Trophoblast cell (in vitro differentiated cells and primary cell): Measurements from ENCODE around the gene CXCL5.

ENCODE experiments used
- DNase-seq, 2 donors: peaks; one replicate each; pipeline ENCODE4 v3.0.0-alpha.2; 2016
- H2AFZ ChIP-seq: 2 replicates; pipeline ENCODE4 v1.6.1; 2013; ENCODE audit warnings: low read length, moderate library complexity, mild to moderate bottlenecking; ENCODE audit not compliant: insufficient read depth, poor library complexity
- H2AK5ac ChIP-seq: 2 replicates; pipeline ENCODE4 v1.6.1; 2013; ENCODE audit warnings: mild to moderate bottlenecking, low read length
- H2BK120ac ChIP-seq: 2 replicates; pipeline ENCODE4 v1.6.1; 2013; ENCODE audit warnings: low read length, mild to moderate bottlenecking, moderate library complexity; ENCODE audit not compliant: insufficient read depth, poor library complexity
- H2BK12ac ChIP-seq: 2 replicates; pipeline ENCODE4 v1.6.1; 2013; ENCODE audit warnings: mild to moderate bottlenecking, low read length, moderate library complexity
- H2BK5ac ChIP-seq: 2 replicates; pipeline ENCODE4 v1.6.1; 2013; ENCODE audit warnings: low read length, low read depth, moderate library complexity, mild to moderate bottlenecking; ENCODE audit not compliant: poor library complexity
- H3K14ac ChIP-seq: 2 replicates; pipeline ENCODE4 v1.6.1; 2013; ENCODE audit warnings: mild to moderate bottlenecking, low read length
- H3K18ac ChIP-seq: 2 replicates; pipeline ENCODE4 v1.6.1; 2013; ENCODE audit warnings: mild to moderate bottlenecking, low read length
- H3K23ac ChIP-seq: 2 replicates; pipeline ENCODE4 v1.6.1; 2013; ENCODE audit warnings: low read length
- H3K27ac ChIP-seq: 2 replicates; pipeline ENCODE4 v1.5.1; 2013; ENCODE audit warnings: low read depth, mild to moderate bottlenecking, inconsistent platforms, low read length, moderate library complexity
- H3K27me3 ChIP-seq: 2 replicates; pipeline ENCODE4 v1.6.1; 2013; ENCODE audit warnings: inconsistent platforms, mild to moderate bottlenecking, low read length, moderate library complexity; ENCODE audit not compliant: insufficient read depth
- H3K36me3 ChIP-seq, 2 experiments: 1 replicate in 1 of 2; 2 replicates in 1 of 2; pipeline ENCODE4 v1.6.1; 2013; ENCODE audit warnings: low read length in 2 of 2, mild to moderate bottlenecking in 2 of 2, moderate library complexity in 1 of 2; ENCODE audit not compliant: insufficient read depth in 2 of 2, control insufficient read depth in 1 of 2
- H3K4ac ChIP-seq: 2 replicates; pipeline ENCODE4 v1.6.1; 2013; ENCODE audit warnings: low read depth, mild to moderate bottlenecking, low read length, moderate library complexity
- H3K4me1 ChIP-seq, 2 experiments: 1 replicate in 1 of 2; 2 replicates in 1 of 2; pipeline ENCODE4 v1.6.1; 2013; ENCODE audit warnings: low read length in 2 of 2, mild to moderate bottlenecking in 2 of 2, moderate library complexity in 1 of 2; ENCODE audit not compliant: insufficient read depth in 2 of 2, control insufficient read depth in 1 of 2
- H3K4me2 ChIP-seq: 2 replicates; pipeline ENCODE4 v1.6.1; 2013; ENCODE audit warnings: inconsistent platforms, mild to moderate bottlenecking, low read length, moderate library complexity
- H3K4me3 ChIP-seq: 2 replicates; pipeline ENCODE4 v1.5.1; 2013; ENCODE audit warnings: mild to moderate bottlenecking, low read depth, low read length, inconsistent platforms
- H3K79me1 ChIP-seq: one replicate; pipeline ENCODE4 v1.6.1; 2013; ENCODE audit warnings: low read length
- H3K79me2 ChIP-seq: 2 replicates; pipeline ENCODE4 v1.6.1; 2013; ENCODE audit warnings: low read length, mild to moderate bottlenecking; ENCODE audit not compliant: control insufficient read depth, insufficient read depth, poor library complexity
- H3K9ac ChIP-seq: 2 replicates; pipeline ENCODE4 v1.6.1; 2013; ENCODE audit warnings: mild to moderate bottlenecking, low read length
- H3K9me3 ChIP-seq: 2 replicates; pipeline ENCODE4 v1.6.1; 2013; ENCODE audit warnings: low read depth, mild to moderate bottlenecking, control low read depth, inconsistent platforms, low read length; ENCODE audit not compliant: insufficient read depth
- H4K12ac ChIP-seq: 2 replicates; pipeline ENCODE4 v1.6.1; 2013; ENCODE audit warnings: low read depth, mild to moderate bottlenecking, low read length, moderate library complexity
- H4K8ac ChIP-seq: 2 replicates; pipeline ENCODE4 v1.6.1; 2013; ENCODE audit warnings: low read depth, mild to moderate bottlenecking, low read length, moderate library complexity
- H4K91ac ChIP-seq: one replicate; pipeline ENCODE4 v1.6.1; 2013; ENCODE audit warnings: low read depth, mild to moderate bottlenecking, low read length, moderate library complexity
- WGBS: extraction: QIAGEN DNeasy Blood & Tissue Kit; methylation state at CpG from one replicate; pipeline ENCODE4 v1.1.7; 2013; ENCODE audit warnings: missing lambda C conversion rate; ENCODE audit not compliant: insufficient read length, insufficient coverage; ENCODE audit errors: extremely low coverage; 5-methylcytosine and 5-hydroxymethylcytosine counted together

CXCL5 gene

DNA sequence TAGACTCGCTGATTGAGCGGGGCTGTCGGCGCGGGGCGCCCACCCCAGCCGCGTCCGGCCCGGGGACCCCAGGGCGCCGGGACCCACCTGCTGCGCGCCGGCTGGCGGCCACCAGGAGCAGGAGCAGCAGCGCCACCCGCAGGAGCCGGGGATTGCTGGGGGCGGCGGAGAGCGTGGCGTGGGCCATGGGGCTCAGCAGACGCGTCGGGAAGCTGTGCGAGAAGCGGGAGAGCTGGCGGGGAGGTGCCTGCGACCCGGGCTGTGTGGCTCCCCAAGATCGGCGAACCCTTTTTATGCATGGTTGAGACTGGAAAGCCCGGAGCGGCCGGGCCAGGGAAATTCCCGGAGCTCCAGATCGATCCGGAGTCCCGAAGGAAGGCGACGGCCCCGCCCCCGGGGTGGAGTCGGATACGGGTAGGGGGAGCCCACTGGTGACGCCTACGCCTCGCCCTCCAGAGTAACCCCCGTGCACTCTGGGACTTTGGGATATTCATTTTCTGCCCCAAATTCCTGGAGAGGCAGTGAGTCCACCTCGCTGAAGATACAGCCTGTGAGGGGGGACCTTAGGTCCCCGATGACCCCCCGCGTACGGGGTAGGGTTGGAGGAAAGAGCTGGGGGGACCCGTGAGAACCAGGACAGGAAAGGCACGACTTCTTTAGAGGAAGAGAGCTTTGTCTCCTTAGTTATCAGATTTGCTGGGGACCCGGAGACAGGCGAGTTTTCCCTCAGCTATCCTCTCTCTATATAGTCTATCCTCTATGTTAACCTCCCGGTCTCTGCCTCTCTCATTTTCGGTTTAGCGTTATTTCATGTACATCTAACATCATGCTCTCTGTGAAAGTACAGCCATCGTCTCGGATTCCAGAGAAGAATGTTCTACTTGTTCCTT, 40.2 kb upstream of the CXCL5 start, which contains the start of gene CXCL3:
CXCL3 (minus strand) TSS at position 265 of the 890 bp plus-strand sequence; CDS start at position 187, 78 bp downstream.
- no peaks in the 10 kb centered on the region for H3K9me3 ChIP-seq
- peak within 1 kb of the TSS; percentile 44 for H3K4ac ChIP-seq
- H3K36me3 ChIP-seq, result no peaks in the 10 kb centered on the region
- peak within 1 kb of the TSS; percentile 92 for H2AFZ ChIP-seq
- peak within 1 kb of the TSS; percentile 82 for H4K12ac ChIP-seq
- H3K14ac ChIP-seq, result peak within 1 kb of the TSS; percentile 69
- H3K4me2 ChIP-seq, result peak within 1 kb of the TSS; percentile 98
- H3K27me3 ChIP-seq, result no peaks in the 10 kb centered on the region
- H3K18ac ChIP-seq, result peak within 1 kb of the TSS; percentile 64
- H2BK120ac ChIP-seq, result peak within 1 kb of the TSS; percentile 77
- H2BK5ac ChIP-seq, result peak within 1 kb of the TSS; percentile 82
- no peak within 1 kb of the TSS for H3K27ac ChIP-seq
- H3K9ac ChIP-seq, result peak within 1 kb of the TSS; percentile 83
- H3K4me1 ChIP-seq, result peaks cover 0 to 3% of the 10 kb centered on the region in 2 experiments
- peak within 1 kb of the TSS; percentile 81 for H4K91ac ChIP-seq
- no peak within 1 kb of the TSS for H3K23ac ChIP-seq
- H2BK12ac ChIP-seq, result peak within 1 kb of the TSS; percentile 62
- H4K8ac ChIP-seq, result peak within 1 kb of the TSS; percentile 85
- peak within 1 kb of the TSS; percentile 92 for H3K4me3 ChIP-seq
- no peak within 1 kb of the TSS for H2AK5ac ChIP-seq
- H3K79me1 ChIP-seq, result peaks cover 2% of the 10 kb centered on the region
- DNase-seq, result peak; percentile 27 to 64
- no peaks in the 10 kb centered on the region for H3K79me2 ChIP-seq
- no CpG with 5 or more reads among the region's 64 CpGs for WGBS

DNA sequence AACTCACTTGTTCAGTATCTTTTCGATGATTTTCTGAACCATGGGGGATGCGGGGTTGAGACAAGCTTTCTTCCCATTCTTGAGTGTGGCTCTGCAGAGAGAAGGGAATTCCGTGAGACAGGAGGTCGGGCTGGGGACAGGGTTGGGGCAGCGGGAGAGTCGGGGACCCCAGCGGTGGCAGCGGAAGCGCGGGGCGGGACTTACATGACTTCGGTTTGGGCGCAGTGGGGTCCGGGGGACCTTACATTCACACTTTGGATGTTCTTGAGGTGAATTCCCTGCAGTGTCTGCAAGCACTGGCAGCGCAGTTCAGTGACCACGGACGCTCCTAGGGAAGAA, 39.6 kb upstream of the CXCL5 start:
- Histone ChIP-seq H2BK12ac (no peak overlapping the region), H2BK5ac (no peak overlapping the region), H4K12ac (no peak overlapping the region), H2AK5ac (no peak overlapping the region), H3K23ac (no peak overlapping the region), H2AFZ (peak overlapping the region; percentile 15), H3K14ac (no peak overlapping the region), H3K4me1 (peaks cover 0 to 3% of the 10 kb centered on the region in 2 experiments), H3K18ac (no peak overlapping the region), H2BK120ac (no peak overlapping the region), H3K4me3 (peak overlapping the region; percentile 92), H3K36me3 (no peaks in the 10 kb centered on the region), H4K8ac (no peak overlapping the region), H3K9ac (no peak overlapping the region), H3K79me1 (peaks cover 2% of the 10 kb centered on the region), H3K9me3 (no peaks in the 10 kb centered on the region), H3K27ac (no peak overlapping the region), H3K79me2 (no peaks in the 10 kb centered on the region), H3K27me3 (no peaks in the 10 kb centered on the region), H3K4ac (no peak overlapping the region), H4K91ac (no peak overlapping the region), H3K4me2 (peak overlapping the region; percentile 98)
- no CpG with 5 or more reads among the region's 17 CpGs for WGBS
- peak in 1 of 2 donors; percentile 13 for DNase-seq

DNA sequence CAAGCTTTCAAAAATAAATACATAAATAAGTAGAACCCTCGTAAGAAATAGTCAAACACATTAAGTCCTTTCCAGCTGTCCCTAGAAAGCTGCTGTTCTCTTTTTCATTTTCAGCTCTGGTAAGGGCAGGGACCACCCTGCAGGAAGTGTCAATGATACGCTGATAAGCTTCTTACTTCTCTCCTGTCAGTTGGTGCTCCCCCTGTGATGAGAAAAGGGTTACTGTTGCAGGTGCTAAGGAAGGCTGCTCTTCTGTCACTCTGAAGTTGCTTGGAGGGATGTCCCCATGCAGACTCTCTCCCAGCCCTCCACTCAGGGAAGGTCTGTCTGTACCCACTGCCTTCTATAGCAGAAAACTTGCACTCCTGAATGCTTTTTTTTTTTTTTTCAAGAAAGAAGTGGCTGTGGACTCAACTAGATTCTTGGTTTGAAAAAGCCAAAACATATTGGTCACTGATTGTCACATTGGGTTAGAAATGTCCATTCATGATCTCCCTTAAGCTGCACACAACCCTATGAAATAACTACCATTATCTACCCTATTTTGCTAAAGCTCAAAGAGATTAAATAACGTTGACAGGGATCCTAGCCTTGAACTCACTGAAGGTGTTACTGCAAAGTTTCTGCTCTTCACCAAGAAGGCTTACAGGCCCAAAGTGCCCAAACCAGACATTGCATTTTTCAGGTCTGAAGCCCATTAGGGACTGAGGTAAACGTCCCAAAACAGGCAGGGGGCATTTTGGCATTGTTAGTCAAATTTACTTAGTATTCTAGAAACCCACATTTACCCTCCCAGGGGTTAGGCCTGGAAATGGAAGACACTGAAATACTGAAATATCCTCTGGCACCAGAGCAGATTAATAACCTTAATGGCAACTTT, 38.8 kb upstream of the CXCL5 start:
- Histone ChIP-seq H3K79me2 (no peaks in the 10 kb centered on the region), H3K14ac (no peak overlapping the region)

DNA sequence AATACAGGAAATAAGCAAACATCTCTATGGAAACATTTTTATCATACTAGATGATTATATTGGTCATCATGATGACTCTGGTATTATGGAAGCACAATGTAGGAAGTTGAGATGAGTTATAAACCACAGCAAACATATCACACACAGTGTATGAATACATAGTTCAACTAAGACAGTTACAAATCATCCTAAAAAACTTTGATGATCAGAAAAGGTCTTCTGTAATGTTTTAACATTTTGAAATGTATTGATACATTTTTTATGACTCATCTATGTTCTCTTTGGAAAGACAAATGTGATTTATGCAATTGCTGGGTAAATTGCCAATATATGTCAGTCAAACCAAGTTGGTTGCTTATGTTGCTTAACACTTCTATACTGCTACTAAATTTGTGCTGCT, 35.3 kb upstream of the CXCL5 start:
- no peak overlapping the region for H3K18ac ChIP-seq
- no peak overlapping the region for H3K27ac ChIP-seq
- no peak overlapping the region for H3K4me3 ChIP-seq
- H2AFZ ChIP-seq, result no peak overlapping the region
- no peak overlapping the region for H2BK120ac ChIP-seq
- H3K79me1 ChIP-seq, result peaks cover 2% of the 10 kb centered on the region
- H3K4ac ChIP-seq, result no peak overlapping the region
- H3K9ac ChIP-seq, result no peak overlapping the region
- H2BK12ac ChIP-seq, result no peak overlapping the region
- no peaks in the 10 kb centered on the region for H3K36me3 ChIP-seq
- H2AK5ac ChIP-seq, result no peak overlapping the region
- no peak overlapping the region for H4K8ac ChIP-seq
- no peak overlapping the region for H4K91ac ChIP-seq
- H3K79me2 ChIP-seq, result no peaks in the 10 kb centered on the region
- DNase-seq, result peak in 1 of 2 donors; percentile 9
- H3K4me1 ChIP-seq, result peaks cover 0 to 3% of the 10 kb centered on the region in 2 experiments
- no peak overlapping the region for H3K14ac ChIP-seq
- no peaks in the 10 kb centered on the region for H3K27me3 ChIP-seq
- no peak overlapping the region for H3K4me2 ChIP-seq
- H4K12ac ChIP-seq, result no peak overlapping the region
- H2BK5ac ChIP-seq, result no peak overlapping the region
- no peak overlapping the region for H3K23ac ChIP-seq
- H3K9me3 ChIP-seq, result no peaks in the 10 kb centered on the region

More for the DNA sequence above, 38.8 kb upstream of the CXCL5 start:
- no peak overlapping the region for H3K4me2 ChIP-seq
- no peaks in the 10 kb centered on the region for H3K9me3 ChIP-seq
- no peak overlapping the region for H2BK5ac ChIP-seq
- H3K27me3 ChIP-seq, result no peaks in the 10 kb centered on the region
- H3K4me3 ChIP-seq, result no peak overlapping the region
- no peak overlapping the region for H3K4ac ChIP-seq
- no peak overlapping the region for H2BK12ac ChIP-seq
- H3K79me1 ChIP-seq, result peaks cover 2% of the 10 kb centered on the region
- H2BK120ac ChIP-seq, result no peak overlapping the region
- H3K18ac ChIP-seq, result no peak overlapping the region
- H3K9ac ChIP-seq, result no peak overlapping the region
- H3K27ac ChIP-seq, result no peak overlapping the region
- H4K91ac ChIP-seq, result no peak overlapping the region
- no peak for DNase-seq
- H3K4me1 ChIP-seq, result peaks cover 0 to 3% of the 10 kb centered on the region in 2 experiments
- H4K8ac ChIP-seq, result no peak overlapping the region
- no peak overlapping the region for H2AK5ac ChIP-seq
- no peak overlapping the region for H3K23ac ChIP-seq
- no peak overlapping the region for H4K12ac ChIP-seq
- H3K36me3 ChIP-seq, result no peaks in the 10 kb centered on the region
- no peak overlapping the region for H2AFZ ChIP-seq
- no CpG with 5 or more reads among the region's 4 CpGs for WGBS
